ENCODE results near the gene PARVA. TPM values are rescaled to one million over a fixed set of nuclear protein-coding genes. Genes with fewer than 3 reads are reported as not detected.

Gene PARVA
- total RNA-seq, 2 experiments from 2014 or later = 0.08 to 0.98 TPM

GRCh38 chr11:12539572-12539971 lies 162.2 kb downstream of the PARVA start:
- H3K27ac Mint-ChIP-seq = no peak overlapping the region
- Histone ChIP-seq H3K36me3 (ENCODE audit: insufficient read depth, low read length) (no peaks in the 10 kb centered on the region), H3K9me3 (ENCODE audit: control insufficient read depth in 1 of 2, insufficient read depth in 1 of 2, low read length in 2 of 2) (no peaks in the 10 kb centered on the region), H3K4me1 (ENCODE audit: insufficient read depth, low read length) (no peaks in the 10 kb centered on the region), H3K27me3 (ENCODE audit: control insufficient read depth in 1 of 2, insufficient read depth in 2 of 2, low read length in 2 of 2) (no peaks in the 10 kb centered on the region), H3K27ac (ENCODE audit: low read depth in 1 of 2, low read length in 2 of 2) (no peak overlapping the region), H3K4me3 (ENCODE audit: low read length) (no peak overlapping the region)
- DNase-seq (no peak), ATAC-seq (ENCODE audit: poor library complexity) (no peak)
- CTCF ChIA-PET = no interaction called here
- no peaks in the 10 kb centered on the region for H3K4me1 Mint-ChIP-seq (ENCODE audit: low read depth)
- H3K4me3 Mint-ChIP-seq = no peak overlapping the region
- no peaks in the 10 kb centered on the region for H3K36me3 Mint-ChIP-seq (ENCODE audit: low read depth)
- POLR2A ChIA-PET = no interaction called here
- peaks cover 20% of the 10 kb centered on the region for H3K27me3 Mint-ChIP-seq
- no peaks in the 10 kb centered on the region for H3K9me3 Mint-ChIP-seq
- no peak for TF ChIP-seq CTCF (IDR thresholded peaks at IDR 0.05)
- intact Hi-C loops (cut with DNase I, micrococcal nuclease) = no loop called here

- ATAC-seq (ENCODE audit: poor library complexity) = no peak
- Mint-ChIP-seq H3K9me3 (no peaks in the 10 kb centered on the region), H3K27ac (no peak overlapping the region), H3K4me1 (ENCODE audit: low read depth) (no peaks in the 10 kb centered on the region), H3K36me3 (ENCODE audit: low read depth) (no peaks in the 10 kb centered on the region), H3K4me3 (no peak overlapping the region), H3K27me3 (peaks cover 20% of the 10 kb centered on the region)
- H3K36me3 ChIP-seq (ENCODE audit: insufficient read depth, low read length) = no peaks in the 10 kb centered on the region
- ChIA-PET CTCF (no interaction called here), POLR2A (no interaction called here)
- no peak overlapping the region for H3K4me3 ChIP-seq (ENCODE audit: low read length)
- H3K4me1 ChIP-seq (ENCODE audit: insufficient read depth, low read length) = no peaks in the 10 kb centered on the region
- intact Hi-C loops (cut with DNase I, micrococcal nuclease) = no loop called here
- no peaks in the 10 kb centered on the region for H3K9me3 ChIP-seq (ENCODE audit: control insufficient read depth in 1 of 2, insufficient read depth in 1 of 2, low read length in 2 of 2)
- no peak for TF ChIP-seq CTCF (IDR thresholded peaks at IDR 0.05)
- H3K27ac ChIP-seq (ENCODE audit: low read depth in 1 of 2, low read length in 2 of 2) = no peak overlapping the region
- DNase-seq = no peak
- H3K27me3 ChIP-seq (ENCODE audit: control insufficient read depth in 1 of 2, insufficient read depth in 2 of 2, low read length in 2 of 2) = no peaks in the 10 kb centered on the region
Measured at GRCh38 chr11:12540075-12540680, 162.8 kb downstream of the PARVA start.

- ChIA-PET POLR2A (no interaction called here), CTCF (no interaction called here)
- H3K4me1 ChIP-seq (ENCODE audit: insufficient read depth, low read length) = no peaks in the 10 kb centered on the region
- no peaks in the 10 kb centered on the region for H3K4me1 Mint-ChIP-seq (ENCODE audit: low read depth)
- no peak overlapping the region for H3K4me3 ChIP-seq (ENCODE audit: low read length)
- no peaks in the 10 kb centered on the region for H3K9me3 ChIP-seq (ENCODE audit: control insufficient read depth in 1 of 2, insufficient read depth in 1 of 2, low read length in 2 of 2)
- no peak overlapping the region for H3K4me3 Mint-ChIP-seq
- H3K27ac Mint-ChIP-seq = no peak overlapping the region
- DNase-seq (no peak), ATAC-seq (ENCODE audit: poor library complexity) (no peak)
- no peak overlapping the region for H3K27ac ChIP-seq (ENCODE audit: low read depth in 1 of 2, low read length in 2 of 2)
- no peak for TF ChIP-seq CTCF (IDR thresholded peaks at IDR 0.05)
- H3K36me3 Mint-ChIP-seq (ENCODE audit: low read depth) = no peaks in the 10 kb centered on the region
- H3K36me3 ChIP-seq (ENCODE audit: insufficient read depth, low read length) = no peaks in the 10 kb centered on the region
- H3K9me3 Mint-ChIP-seq = no peaks in the 10 kb centered on the region
- no peaks in the 10 kb centered on the region for H3K27me3 ChIP-seq (ENCODE audit: control insufficient read depth in 1 of 2, insufficient read depth in 2 of 2, low read length in 2 of 2)
- intact Hi-C loops (cut with DNase I, micrococcal nuclease) = no loop called here
- peaks cover 20% of the 10 kb centered on the region for H3K27me3 Mint-ChIP-seq
Measured at GRCh38 chr11:12540913-12541582, 163.7 kb downstream of the PARVA start.

Measured in CD4-positive, alpha-beta T cell (primary cell).